Upper lobe of left lung (tissue), 6 donors: Measurements from ENCODE around the gene ZG16. TPM values are rescaled to one million over a fixed set of nuclear protein-coding genes. Genes with fewer than 3 reads are reported as not detected.
"Not testable (repeated sequence)": the region's sequence is repeated elsewhere in the genome, so short reads cannot be mapped to it uniquely, and the experiment has no call there.

Source experiments
- ATAC-seq, 2 donors: fragments of 200-7000 bp; cut with Tn5 transposase; one replicate each; pipeline ENCODE4 v1.9.1; 2022; ENCODE audit warnings: mild to moderate bottlenecking in 2 of 2, moderate library complexity in 2 of 2; ENCODE audit not compliant: low FRiP score in 2 of 2
- DNase-seq, 2 donors: peaks; one replicate each; pipeline ENCODE4 v3.0.0-alpha.2; 2019 to 2020
- H3K27ac ChIP-seq, 4 donors: fragments of 200-600 bp; sonication (generic); one replicate each; pipeline ENCODE4 v1.5.1; 2016 to 2019
- H3K27me3 ChIP-seq, 4 donors: fragments of 200-600 bp; sonication (generic); one replicate each; pipeline ENCODE4 v1.5.1; 2017 to 2019
- H3K36me3 ChIP-seq, 4 donors: fragments of 200-600 bp; sonication (generic); one replicate each; pipeline ENCODE4 v1.5.1; 2016 to 2019
- H3K4me1 ChIP-seq, 4 donors: fragments of 200-600 bp; sonication (generic); one replicate each; pipeline ENCODE4 v1.5.1; 2018 to 2019
- H3K4me3 ChIP-seq, 4 donors: fragments of 200-600 bp; sonication (generic); one replicate each; pipeline ENCODE4 v1.5.1; 2017 to 2019; ENCODE audit warnings: mild to moderate bottlenecking in 2 of 4, moderate library complexity in 1 of 4
- H3K9me3 ChIP-seq, 4 donors: fragments of 200-600 bp; sonication (generic); one replicate each; pipeline ENCODE4 v1.5.1; 2018 to 2019
- CTCF ChIP-seq, 6 experiments: fragments of 450-650 bp in 4 of 6; fragments of 200-600 bp in 2 of 6; sonication (generic) in 2 of 6; IDR thresholded peaks; one replicate each; pipeline ENCODE4 v1.5.1; 2016 to 2019; ENCODE audit warnings: antibody characterized with exemption in 6 of 6
- EP300 ChIP-seq, 4 donors: sonication (generic); formaldehyde crosslinking; IDR thresholded peaks; one replicate each; pipeline ENCODE4 v1.5.1; 2017; ENCODE audit warnings: antibody characterized with exemption in 4 of 4, control low read depth in 2 of 4
- POLR2A ChIP-seq, 4 donors: fragments of 450-650 bp; IDR thresholded peaks; one replicate each; pipeline ENCODE4 v1.5.1; 2016 to 2017; ENCODE audit warnings: antibody characterized with exemption in 4 of 4, mild to moderate bottlenecking in 2 of 4
- POLR2AphosphoS5 ChIP-seq, 2 donors: sonication (generic); formaldehyde crosslinking; IDR thresholded peaks; one replicate each; pipeline ENCODE4 v1.5.1; 2017; ENCODE audit warnings: antibody characterized with exemption in 2 of 2
- WGBS, 2 donors: methylation state at CpG; one replicate each; pipeline ENCODE4 v1.1.5; 2017 to 2018; 5-methylcytosine and 5-hydroxymethylcytosine counted together
- total RNA-seq, 6 donors: library from RNA; depleted of rRNA in 4 of 6; stranded (reverse); fragments of >200 nt in 4 of 6; gene quantifications; one replicate each; pipeline versions ENCODE4 v1.1.0 to v1.2.1, GENCODE V29; 2016 to 2021
- donor health status: DM: no; HTN: no; CAD: no; lungs with moderate emphysema.
- donor health status: DM: no; HTN: yes; CAD: no; lungs with severe emphysema.

ZG16 gene
- total RNA-seq, 6 donors from 2014 or later: 0.11 TPM; not detected in 5

GRCh38 chr16:29736112-29736511 is 41.9 kb upstream of the ZG16 start:
- H3K36me3 ChIP-seq: no peaks in the 10 kb centered on the region
- H3K9me3 ChIP-seq: no peaks in the 10 kb centered on the region
- DNase-seq (no peak), ATAC-seq (no peak)
- H3K4me3 ChIP-seq: no peak overlapping the region
- no peak for TF ChIP-seq EP300 (IDR thresholded peaks at IDR 0.05)
- no peak for TF ChIP-seq CTCF (IDR thresholded peaks at IDR 0.05)
- no peak for TF ChIP-seq POLR2A (IDR thresholded peaks at IDR 0.05)
- TF ChIP-seq POLR2AphosphoS5 (IDR thresholded peaks at IDR 0.05): no peak
- H3K27ac ChIP-seq: no peak overlapping the region
- WGBS, 2 donors: 44 to 60% methylated on average over 5 of the region's 5 CpGs
- no peaks in the 10 kb centered on the region for H3K27me3 ChIP-seq
- peaks cover 0 to 3% (median 0%) of the 10 kb centered on the region in 4 donors for H3K4me1 ChIP-seq

- ATAC-seq (no peak), DNase-seq (no peak)
- Histone ChIP-seq H3K27ac (no peak overlapping the region), H3K4me1 (peaks cover 0 to 3% (median 0%) of the 10 kb centered on the region in 4 donors), H3K9me3 (no peaks in the 10 kb centered on the region), H3K36me3 (no peaks in the 10 kb centered on the region), H3K27me3 (no peaks in the 10 kb centered on the region), H3K4me3 (no peak overlapping the region)
- 74 to 80% methylated on average over 6 of the region's 6 CpGs for WGBS, 2 donors
- TF ChIP-seq CTCF (IDR thresholded peaks at IDR 0.05) (no peak), POLR2A (IDR thresholded peaks at IDR 0.05) (no peak), EP300 (IDR thresholded peaks at IDR 0.05) (no peak), POLR2AphosphoS5 (IDR thresholded peaks at IDR 0.05) (no peak)
Observed at GRCh38 chr16:29736764-29737163, 41.3 kb upstream of the ZG16 start.

GRCh38 chr16:29737713-29738112 is 40.3 kb upstream of the ZG16 start:
- 71 to 72% methylated on average over 5 of the region's 5 CpGs for WGBS, 2 donors

GRCh38 chr16:29738514-29738913 is 39.5 kb upstream of the ZG16 start:
- TF ChIP-seq CTCF (IDR thresholded peaks at IDR 0.05) (no peak), EP300 (IDR thresholded peaks at IDR 0.05) (no peak), POLR2AphosphoS5 (IDR thresholded peaks at IDR 0.05) (no peak), POLR2A (IDR thresholded peaks at IDR 0.05) (no peak)

More at GRCh38 chr16:29737713-29738112, 40.3 kb upstream of the ZG16 start:
- no peak for TF ChIP-seq POLR2AphosphoS5 (IDR thresholded peaks at IDR 0.05)
- TF ChIP-seq CTCF (IDR thresholded peaks at IDR 0.05): no peak
- no peak for TF ChIP-seq EP300 (IDR thresholded peaks at IDR 0.05)
- TF ChIP-seq POLR2A (IDR thresholded peaks at IDR 0.05): no peak
- Histone ChIP-seq H3K4me3 (no peak overlapping the region), H3K27ac (no peak overlapping the region), H3K36me3 (no peaks in the 10 kb centered on the region), H3K4me1 (peaks cover 0 to 3% (median 0%) of the 10 kb centered on the region in 4 donors), H3K9me3 (no peaks in the 10 kb centered on the region), H3K27me3 (no peaks in the 10 kb centered on the region)
- ATAC-seq (no peak), DNase-seq (no peak)

DNA sequence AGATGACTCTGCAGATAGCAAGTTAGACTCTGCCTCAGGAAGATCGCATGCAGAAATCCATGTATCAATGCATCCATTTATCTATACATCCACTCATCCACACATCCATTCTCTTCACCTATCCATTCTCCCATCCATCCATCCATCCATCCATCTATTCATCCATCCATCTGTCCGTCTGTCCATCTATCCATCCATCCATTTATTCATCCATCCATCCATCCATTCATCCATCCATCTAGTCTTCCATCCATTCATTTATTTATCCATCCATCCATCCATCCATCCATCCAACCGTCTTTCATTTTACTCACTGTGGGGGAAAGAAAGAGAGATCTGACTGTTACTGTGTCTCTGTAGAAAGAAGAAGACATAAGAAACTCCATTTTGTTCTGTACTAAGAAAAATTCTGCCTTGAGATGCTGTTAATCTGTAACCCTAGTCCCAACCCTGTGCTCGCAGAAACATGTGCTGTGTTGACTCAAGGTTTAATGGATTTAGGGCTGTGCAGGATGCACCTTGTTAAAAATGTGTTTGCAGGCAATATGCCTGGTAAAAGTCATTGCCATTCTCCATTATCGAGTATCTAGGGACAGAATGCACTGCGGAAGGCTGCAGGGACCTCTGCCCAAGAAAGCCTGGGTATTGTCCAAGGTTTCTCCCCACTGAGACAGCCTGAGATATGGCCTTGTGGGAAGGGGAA is 38.0 kb upstream of the ZG16 start:
- not testable (repeated sequence) for H3K4me3 ChIP-seq, H3K9me3 ChIP-seq, H3K36me3 ChIP-seq, ATAC-seq, H3K4me1 ChIP-seq, H3K27ac ChIP-seq, DNase-seq, H3K27me3 ChIP-seq
- 78 to 89% methylated on average over 6 of the region's 6 CpGs for WGBS, 2 donors

More at GRCh38 chr16:29738514-29738913, 39.5 kb upstream of the ZG16 start:
- no peak for DNase-seq
- no peaks in the 10 kb centered on the region for H3K9me3 ChIP-seq
- ATAC-seq: no peak
- peaks cover 0 to 3% (median 0%) of the 10 kb centered on the region in 4 donors for H3K4me1 ChIP-seq
- H3K4me3 ChIP-seq: no peak overlapping the region
- H3K27ac ChIP-seq: no peak overlapping the region
- H3K27me3 ChIP-seq: no peaks in the 10 kb centered on the region
- no peaks in the 10 kb centered on the region for H3K36me3 ChIP-seq
- 47 to 49% methylated on average over 2 of the region's 2 CpGs for WGBS, 2 donors

DNA sequence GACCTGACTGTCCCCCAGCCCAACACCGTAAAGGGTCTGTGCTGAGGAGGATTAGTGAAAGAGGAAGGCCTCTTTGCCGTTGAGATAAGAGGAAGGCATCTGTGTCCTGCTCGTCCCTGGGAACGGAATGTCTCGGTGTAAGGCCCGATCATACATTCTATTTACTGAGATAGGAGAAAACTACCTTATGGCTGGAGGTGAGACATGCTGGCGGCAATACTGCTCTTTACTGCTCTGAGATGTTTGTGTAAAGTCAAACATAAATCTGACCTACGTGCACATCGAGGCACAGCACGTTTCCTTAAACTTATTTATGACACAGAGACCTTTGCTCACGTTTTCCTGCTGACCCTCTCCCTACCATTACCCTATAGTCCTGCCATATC is 37.4 kb upstream of the ZG16 start:
- 48 to 60% methylated on average over 11 of the region's 11 CpGs for WGBS, 2 donors
- not testable (repeated sequence) for H3K27me3 ChIP-seq, ATAC-seq, H3K36me3 ChIP-seq, H3K27ac ChIP-seq, H3K4me3 ChIP-seq, DNase-seq, H3K9me3 ChIP-seq, H3K4me1 ChIP-seq
